Measurements from ENCODE around the gene ARHGEF2. TPM values are rescaled to one million over a fixed set of nuclear protein-coding genes. Genes with fewer than 3 reads are reported as not detected.

The ARHGEF2 gene
- total and polyA plus RNA-seq, 9 of the 15 experiments (the other 6 are each of a cell fraction or from before 2014, with no cell fraction given): 7.1 to 162 (median 62.2) TPM

GRCh38 chr1:155957411-155957915 is 20.9 kb downstream of the ARHGEF2 start:
- no peak for DNase-seq (ENCODE audit: extremely low read depth in 1 of 4, low spot score in 3 of 4)
- no peak for TF ChIP-seq TAF9B (IDR thresholded peaks at IDR 0.05; ENCODE audit: partially characterized antibody)
- peak; percentile 45; the same call in 1 of the 2 replicates for TF ChIP-seq POLR2G (IDR thresholded peaks at IDR 0.05; ENCODE audit: low read depth, low read length)
- TF ChIP-seq RBFOX2 (IDR thresholded peaks at IDR 0.05; ENCODE audit: low read depth, low read length): peak; percentile 12; the same call in 1 of the 2 replicates
- Histone ChIP-seq H2AFZ (ENCODE audit: low read depth, low read length) (no peak overlapping the region), H3K27ac (ENCODE audit: extremely low read depth, low read depth, low read length) (no peak overlapping the region), H3K36me3 (ENCODE audit: control insufficient read depth, insufficient read depth, low read length) (peaks cover 92% of the 10 kb centered on the region), H3K4me3 (no peak overlapping the region), H3K79me2 (ENCODE audit: control insufficient read depth, insufficient read depth, low read length) (peaks cover 7% of the 10 kb centered on the region; the same call in 2 of the 3 replicates), H3K4me1 (replicated peaks in 1 of 2; ENCODE audit: control insufficient read depth in 2 of 2, insufficient read depth in 2 of 2, low read length in 2 of 2) (peaks cover 0 to 8% of the 10 kb centered on the region in 2 experiments; a peak in 2 of 5 replicates), H3K27me3 (ENCODE audit: control insufficient read depth in 2 of 2, insufficient read depth in 2 of 2, low read length in 2 of 2) (no peaks in the 10 kb centered on the region), H4K20me1 (replicated peaks; ENCODE audit: control insufficient read depth, insufficient read depth, low read length) (0 out of 2 replicates have a peak, but pooled peaks cover 6% of the 10 kb centered on the region), H3K9me1 (ENCODE audit: control insufficient read depth, insufficient read depth, low read length) (peaks cover 1% of the 10 kb centered on the region), H3K9me3 (replicated peaks; ENCODE audit: control insufficient read depth, insufficient read depth, low read depth, low read length) (no peaks in the 10 kb centered on the region), H3K9ac (ENCODE audit: insufficient read depth in 1 of 2, low read depth in 2 of 2, low read length in 2 of 2) (no peak overlapping the region), H3K4me2 (ENCODE audit: insufficient read depth, low read length) (no peak overlapping the region)
- ATAC-seq: no peak
- no peak for FAIRE-seq
- 97% methylated on average over 12 of the region's 12 CpGs for WGBS (ENCODE audit: insufficient coverage, low coverage, missing lambda C conversion rate)
- intact Hi-C loops (cut with micrococcal nuclease): no loop called here
- no TSS peak for BruUV-seq (replicated peaks)
- ChIA-PET CTCF (ENCODE audit: low intra/inter-chr PET ratio) (no interaction called here), POLR2A (interaction anchor here (1.1 to 2.7 kb wide), 4 partner anchors 8 to 17 kb away, joined by 4 to 23 read pairs (median 8); no protein-coding TSS in a partner anchor)
- in situ Hi-C loops (cut with MboI): no loop called here

- Histone ChIP-seq H3K4me2 (ENCODE audit: insufficient read depth, low read length) (no peak overlapping the region), H3K9me3 (replicated peaks; ENCODE audit: control insufficient read depth, insufficient read depth, low read depth, low read length) (no peaks in the 10 kb centered on the region), H3K4me3 (no peak overlapping the region), H3K9ac (ENCODE audit: insufficient read depth in 1 of 2, low read depth in 2 of 2, low read length in 2 of 2) (no peak overlapping the region), H3K27me3 (ENCODE audit: control insufficient read depth in 2 of 2, insufficient read depth in 2 of 2, low read length in 2 of 2) (no peaks in the 10 kb centered on the region), H3K4me1 (replicated peaks in 1 of 2; ENCODE audit: control insufficient read depth in 2 of 2, insufficient read depth in 2 of 2, low read length in 2 of 2) (no peaks in the 10 kb centered on the region; a peak in 1 of 5 replicates), H3K27ac (ENCODE audit: extremely low read depth, low read depth, low read length) (no peak overlapping the region), H3K79me2 (ENCODE audit: control insufficient read depth, insufficient read depth, low read length) (no peaks in the 10 kb centered on the region), H4K20me1 (replicated peaks; ENCODE audit: control insufficient read depth, insufficient read depth, low read length) (0 out of 2 replicates have a peak, but pooled peaks cover under 1% of the 10 kb centered on the region), H3K9me1 (ENCODE audit: control insufficient read depth, insufficient read depth, low read length) (peaks cover 4% of the 10 kb centered on the region), H2AFZ (ENCODE audit: low read depth, low read length) (no peak overlapping the region), H3K36me3 (ENCODE audit: control insufficient read depth, insufficient read depth, low read length) (peaks cover 92% of the 10 kb centered on the region)
- CTCF ChIA-PET (ENCODE audit: low intra/inter-chr PET ratio): interaction anchor here (0.6 kb wide), 1 partner anchor 106 kb away, joined by 6 read pairs; the partner anchor contains the start of gene RAB25
- WGBS (ENCODE audit: insufficient coverage, low coverage, missing lambda C conversion rate): 95% methylated on average over 3 of the region's 3 CpGs
- TF ChIP-seq RBM25 (IDR thresholded peaks at IDR 0.05; ENCODE audit: low read depth, low read length, severe bottlenecking): peak; percentile 7
- TF ChIP-seq CEBPB (tag; IDR thresholded peaks at IDR 0.05): no peak
- no peak for TF ChIP-seq ZNF57 (CRISPR knock-in tag; IDR thresholded peaks at IDR 0.05)
- TF ChIP-seq PML (IDR thresholded peaks at IDR 0.05; ENCODE audit: low read length): no peak
- TF ChIP-seq ZNF146 (CRISPR knock-in tag; IDR thresholded peaks at IDR 0.05; ENCODE audit: unreplicated experiment): peak; percentile 24
- TF ChIP-seq STAG1 (CRISPR knock-in tag; IDR thresholded peaks at IDR 0.05; ENCODE audit: borderline replicate concordance): no peak
- TF ChIP-seq ZNF445 (CRISPR knock-in tag; IDR thresholded peaks at IDR 0.05; ENCODE audit: low read depth): no peak
- no peak for TF ChIP-seq ARHGAP35 (IDR thresholded peaks at IDR 0.05; ENCODE audit: partially characterized antibody)
- in situ Hi-C loops (cut with MboI): no loop called here
- intact Hi-C loops (cut with micrococcal nuclease): no loop called here
- BruUV-seq (replicated peaks): no TSS peak
- DNase-seq (ENCODE audit: extremely low read depth in 1 of 4, low spot score in 3 of 4): no peak
- no peak for FAIRE-seq
- POLR2A ChIA-PET: interaction anchor here (0.6 to 1.9 kb wide), 8 partner anchors 9 to 95 kb away, joined by 3 to 10 read pairs (median 5); no protein-coding TSS in a partner anchor
- ATAC-seq: no peak
Observed at GRCh38 chr1:155954645-155955044, 23.7 kb downstream of the ARHGEF2 start.

Measured in K562 (cell line).